ENCODE data around the gene FHAD1.

The FHAD1 gene

DNA sequence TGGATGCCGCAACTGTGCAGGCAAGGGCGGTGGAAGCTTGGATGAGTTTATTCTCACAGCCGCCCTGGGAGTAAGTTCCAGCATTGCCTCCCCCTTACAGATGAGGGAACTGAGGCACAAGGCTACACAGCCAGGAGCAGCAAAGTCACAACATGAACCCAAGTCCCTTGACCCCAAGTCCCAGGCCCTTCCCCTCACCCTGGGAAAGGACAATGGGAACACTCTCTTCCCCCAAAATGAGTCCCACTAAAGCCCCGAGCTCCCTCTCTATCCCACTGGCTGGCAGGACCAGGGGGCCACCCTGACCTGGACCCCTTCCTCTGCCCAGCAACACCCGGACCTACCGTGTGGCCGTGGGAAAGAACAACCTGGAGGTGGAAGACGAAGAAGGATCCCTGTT, 195.1 kb downstream of the FHAD1 start:
- Mint-ChIP-seq H3K9me3 (no peaks in the 10 kb centered on the region), H3K27me3 (peaks cover 62% of the 10 kb centered on the region), H3K36me3 (no peaks in the 10 kb centered on the region), H3K4me1 (no peaks in the 10 kb centered on the region), H3K27ac (no peak overlapping the region), H3K4me3 (no peak overlapping the region)
- no peak for ATAC-seq

DNA sequence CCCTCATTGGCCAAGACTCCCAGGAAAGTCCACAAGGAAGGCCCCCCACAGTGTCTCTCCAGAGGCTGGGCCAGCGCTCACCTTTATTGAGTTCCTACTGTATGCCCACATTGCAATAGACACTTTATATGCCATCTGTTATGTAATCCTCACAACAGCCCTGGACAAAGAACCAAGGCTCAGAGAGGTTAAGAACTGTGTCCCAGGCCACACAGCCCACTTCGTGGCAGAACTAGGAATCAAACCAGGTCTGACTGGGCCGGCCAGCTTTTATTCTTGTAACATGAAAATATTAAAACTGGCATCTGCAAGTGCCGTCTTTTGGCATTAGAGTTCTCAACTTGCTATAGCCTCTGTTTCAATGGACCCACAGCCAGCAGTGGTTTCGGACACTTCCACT, 195.7 kb downstream of the FHAD1 start:
- no peak overlapping the region for H3K4me3 Mint-ChIP-seq
- ATAC-seq = no peak
- no peak overlapping the region for H3K27ac Mint-ChIP-seq
- H3K36me3 Mint-ChIP-seq = no peaks in the 10 kb centered on the region
- H3K4me1 Mint-ChIP-seq = no peaks in the 10 kb centered on the region
- peaks cover 69% of the 10 kb centered on the region for H3K27me3 Mint-ChIP-seq
- H3K9me3 Mint-ChIP-seq = no peaks in the 10 kb centered on the region

DNA sequence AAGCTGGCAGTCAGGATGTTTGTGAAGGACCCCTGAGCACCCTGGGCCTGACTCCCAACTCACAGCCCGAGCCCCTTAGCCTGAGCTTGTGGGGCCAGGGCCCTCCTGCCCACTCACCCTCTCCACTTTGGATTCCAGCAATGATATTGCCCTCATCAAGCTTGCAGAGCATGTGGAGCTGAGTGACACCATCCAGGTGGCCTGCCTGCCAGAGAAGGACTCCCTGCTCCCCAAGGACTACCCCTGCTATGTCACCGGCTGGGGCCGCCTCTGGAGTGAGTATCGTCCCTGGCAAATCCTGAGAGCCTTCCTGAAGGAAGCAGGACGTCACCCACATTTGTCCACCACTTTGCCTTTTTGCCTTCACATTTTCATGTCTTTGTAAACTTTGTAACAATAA, 196.3 kb downstream of the FHAD1 start:
- no peaks in the 10 kb centered on the region for H3K9me3 Mint-ChIP-seq
- peaks cover 69% of the 10 kb centered on the region for H3K27me3 Mint-ChIP-seq
- no peak overlapping the region for H3K27ac Mint-ChIP-seq
- no peaks in the 10 kb centered on the region for H3K36me3 Mint-ChIP-seq
- H3K4me1 Mint-ChIP-seq = no peaks in the 10 kb centered on the region
- no peak overlapping the region for H3K4me3 Mint-ChIP-seq
- no peak for ATAC-seq

DNA sequence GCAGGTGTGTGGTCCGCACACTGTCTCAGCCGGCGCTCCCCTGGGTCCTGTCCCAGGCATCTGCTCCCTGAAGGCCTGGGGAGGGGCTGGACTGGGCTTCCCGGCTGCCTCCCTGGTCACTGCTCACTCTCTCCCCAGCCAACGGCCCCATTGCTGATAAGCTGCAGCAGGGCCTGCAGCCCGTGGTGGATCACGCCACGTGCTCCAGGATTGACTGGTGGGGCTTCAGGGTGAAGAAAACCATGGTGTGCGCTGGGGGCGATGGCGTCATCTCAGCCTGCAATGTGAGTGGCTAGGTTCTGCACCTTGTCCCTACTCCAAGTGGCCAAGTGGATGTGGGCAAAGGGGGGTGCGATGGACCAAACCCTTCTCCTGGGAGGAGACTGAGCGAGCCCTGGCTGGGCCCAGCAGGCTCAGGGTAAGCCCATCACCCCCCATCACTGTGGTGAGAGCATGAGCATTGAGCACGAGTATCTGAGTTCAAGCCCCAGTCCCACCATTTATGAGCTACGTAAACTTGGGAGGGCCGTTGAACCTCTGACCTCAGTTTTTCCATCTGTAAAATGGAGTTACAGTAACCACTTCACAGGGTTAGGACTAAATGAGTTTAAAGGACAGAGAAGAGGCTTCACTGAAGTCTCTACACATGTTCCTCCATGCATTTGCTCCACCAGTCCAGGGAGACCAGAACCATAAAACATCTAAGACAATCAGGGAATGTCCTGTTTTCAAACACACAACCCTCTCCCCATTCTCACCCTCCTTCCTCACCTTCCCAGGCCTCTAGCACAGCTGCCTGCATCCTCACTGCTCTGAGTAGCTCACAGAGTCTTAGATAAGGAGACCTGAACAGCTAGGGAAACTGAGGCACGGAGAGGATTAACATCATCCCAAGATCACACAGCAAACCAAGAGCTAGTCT, 197.7 kb downstream of the FHAD1 start:
- no peaks in the 10 kb centered on the region for H3K36me3 Mint-ChIP-seq
- no peak for ATAC-seq
- H3K9me3 Mint-ChIP-seq = no peaks in the 10 kb centered on the region
- peaks cover 77% of the 10 kb centered on the region for H3K27me3 Mint-ChIP-seq
- no peaks in the 10 kb centered on the region for H3K4me1 Mint-ChIP-seq
- no peak overlapping the region for H3K4me3 Mint-ChIP-seq
- H3K27ac Mint-ChIP-seq = no peak overlapping the region

DNA sequence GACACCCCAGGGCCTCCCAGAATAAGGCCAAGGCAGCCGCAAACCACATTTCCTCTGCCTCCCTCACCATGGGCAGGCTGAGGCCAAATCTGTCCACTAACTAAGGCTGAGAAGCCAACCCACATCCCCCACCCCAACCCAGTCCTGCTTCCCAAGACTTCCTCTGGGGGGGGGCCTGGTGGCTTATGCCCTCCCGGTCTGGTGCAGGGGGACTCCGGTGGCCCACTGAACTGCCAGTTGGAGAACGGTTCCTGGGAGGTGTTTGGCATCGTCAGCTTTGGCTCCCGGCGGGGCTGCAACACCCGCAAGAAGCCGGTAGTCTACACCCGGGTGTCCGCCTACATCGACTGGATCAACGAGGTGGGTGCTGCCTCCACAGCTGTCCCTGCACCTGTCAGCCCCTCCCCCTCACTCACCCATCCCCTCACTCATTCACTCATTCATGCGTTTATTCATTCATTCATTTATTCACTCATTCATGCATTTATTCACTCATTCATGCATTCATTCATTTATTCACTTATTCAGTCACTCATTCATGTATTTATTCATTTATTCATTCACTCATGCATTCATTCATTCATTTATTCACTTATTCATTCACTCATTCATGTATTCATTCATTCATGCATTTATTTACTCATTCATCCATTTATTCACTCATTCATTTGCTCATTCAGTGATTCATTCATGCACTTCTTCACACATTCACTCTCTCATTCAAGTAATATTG, 198.5 kb downstream of the FHAD1 start:
- Mint-ChIP-seq H3K9me3 (no peaks in the 10 kb centered on the region), H3K36me3 (no peaks in the 10 kb centered on the region), H3K4me3 (no peak overlapping the region), H3K27ac (no peak overlapping the region), H3K27me3 (peaks cover 79% of the 10 kb centered on the region), H3K4me1 (no peaks in the 10 kb centered on the region)
- ATAC-seq = no peak

DNA sequence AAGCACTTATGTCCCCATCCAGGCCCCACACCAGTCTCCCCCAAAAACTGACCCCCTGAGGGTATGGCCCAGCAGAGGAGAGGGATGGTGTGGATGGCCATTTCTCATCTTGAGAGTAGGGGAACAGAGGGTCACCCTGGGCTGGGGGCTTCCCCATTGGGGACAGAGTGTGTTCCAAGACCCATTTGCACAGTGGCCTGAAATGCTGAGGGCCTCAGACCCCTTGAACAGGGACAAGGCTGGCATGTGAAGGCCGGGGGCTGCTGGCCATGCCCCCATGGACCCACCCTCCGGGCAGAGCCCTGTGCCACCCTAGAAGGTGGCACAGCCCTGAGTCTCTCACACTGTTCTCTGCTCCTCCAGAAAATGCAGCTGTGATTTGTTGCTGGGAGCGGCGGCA, 199.2 kb downstream of the FHAD1 start:
- Mint-ChIP-seq H3K27me3 (peaks cover 78% of the 10 kb centered on the region), H3K4me1 (no peaks in the 10 kb centered on the region), H3K27ac (no peak overlapping the region), H3K4me3 (no peak overlapping the region), H3K36me3 (no peaks in the 10 kb centered on the region), H3K9me3 (no peaks in the 10 kb centered on the region)
- ATAC-seq = no peak

All from stimulated activated memory B cell treated with anti-CD40 and anti-IgM and Interleukin-4, amounts not matched to agents 10 μg/mL and 1 μg/mL and 100 μg/mL, for 72 hours (primary cell).